DOHH2 (cell line): ENCODE data around the gene CLK3.

Experiments used
- H3F3A ChIP-seq: fragments of 200-600 bp; sonication (generic), shearing (Covaris generic); 2 replicates; pipeline ENCODE4 v1.6.0; 2016; ENCODE audit warnings: antibody characterized with exemption, mild to moderate bottlenecking; ENCODE audit not compliant: control insufficient read depth, insufficient read depth
- H3K27ac ChIP-seq: fragments of 200-600 bp; sonication (generic); 2 replicates; pipeline ENCODE4 v1.5.1; 2014; ENCODE audit warnings: low read depth, mild to moderate bottlenecking, low read length, moderate library complexity
- H3K27me3 ChIP-seq: fragments of 200-600 bp; sonication (generic); 2 replicates; pipeline ENCODE4 v1.6.1; 2014; ENCODE audit warnings: mild to moderate bottlenecking, low read length, mixed read lengths; ENCODE audit not compliant: control insufficient read depth
- H3K36me3 ChIP-seq: fragments of 200-600 bp; sonication (generic); 2 replicates; pipeline ENCODE4 v1.6.1; 2014; ENCODE audit warnings: mild to moderate bottlenecking, low read length, moderate library complexity, mixed read lengths; ENCODE audit not compliant: control insufficient read depth
- H3K4me1 ChIP-seq: fragments of 200-600 bp; sonication (generic); 2 replicates; pipeline ENCODE4 v1.6.1; 2014; ENCODE audit warnings: mild to moderate bottlenecking, low read length, mixed read lengths; ENCODE audit not compliant: control insufficient read depth
- H3K4me2 ChIP-seq: fragments of 200-600 bp; sonication (generic); 2 replicates; pipeline ENCODE4 v1.6.0; 2014; ENCODE audit warnings: mild to moderate bottlenecking, low read length, moderate library complexity
- H3K4me3 ChIP-seq: fragments of 200-600 bp; sonication (generic); 2 replicates; pipeline ENCODE4 v1.5.1; 2014; ENCODE audit warnings: mild to moderate bottlenecking, low read length, mixed read lengths
- H3K79me2 ChIP-seq: fragments of 200-600 bp; sonication (generic); 2 replicates; pipeline ENCODE4 v1.6.1; 2014; ENCODE audit warnings: mild to moderate bottlenecking, low read length, mixed read lengths; ENCODE audit not compliant: control insufficient read depth
- H3K9me2 ChIP-seq: fragments of 200-600 bp; sonication (generic); replicated peaks from 2 replicates; pipeline ENCODE4 v1.6.1; 2014; ENCODE audit warnings: mild to moderate bottlenecking, low read length, mixed read lengths; ENCODE audit not compliant: control insufficient read depth
- H3K9me3 ChIP-seq: fragments of 200-600 bp; sonication (generic); 2 replicates; pipeline ENCODE4 v1.6.1; 2014; ENCODE audit warnings: antibody characterized with exemption, low read length, mixed read lengths; ENCODE audit not compliant: control insufficient read depth, insufficient read depth
- H4K20me1 ChIP-seq: fragments of 200-600 bp; sonication (generic); 2 replicates; pipeline ENCODE4 v1.6.0; 2014; ENCODE audit warnings: low read depth, mild to moderate bottlenecking, antibody characterized with exemption, low read length, moderate library complexity; ENCODE audit not compliant: control insufficient read depth, insufficient read depth
- EZH2phosphoT487 ChIP-seq: fragments of 200-600 bp; sonication (generic); IDR thresholded peaks from 2 replicates; pipeline ENCODE4 v1.6.1; 2017; ENCODE audit warnings: borderline replicate concordance, mild to moderate bottlenecking, antibody characterized with exemption, low read length, moderate library complexity, mixed read lengths
- TF ChIP-seq, protein P1 (sequence below): fragments of 200-600 bp; sonication (generic); IDR thresholded peaks from one replicate; pipeline ENCODE4 v1.5.1; 2014; ENCODE audit warnings: antibody characterized with exemption, mild to moderate bottlenecking, low read depth, low read length; ENCODE audit not compliant: poor library complexity, severe bottlenecking

Gene CLK3

DNA sequence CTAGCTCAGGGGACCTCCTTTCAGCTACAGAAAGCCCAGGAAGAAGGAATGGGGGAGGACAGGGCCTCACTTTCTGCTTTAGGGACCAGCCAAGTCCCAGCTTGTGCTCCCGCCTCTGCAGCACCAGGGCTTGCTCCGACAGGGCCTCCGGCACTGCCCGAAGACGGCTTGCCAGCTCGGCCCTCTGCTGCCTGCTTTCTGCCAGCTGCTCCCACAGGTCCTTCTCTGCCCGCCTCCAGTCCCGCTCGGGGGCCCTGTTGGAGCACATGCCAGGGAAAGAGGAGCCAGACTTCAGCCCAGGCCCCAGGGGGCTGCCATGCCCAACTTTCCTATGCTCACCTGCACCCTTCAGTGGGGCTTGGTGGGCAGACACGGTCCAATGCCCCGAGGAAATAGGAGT lies 4.3 kb upstream of the CLK3 start:
- H3K9me3 ChIP-seq, result no peaks in the 10 kb centered on the region
- no peaks in the 10 kb centered on the region for H3K9me2 ChIP-seq
- peaks cover 13% of the 10 kb centered on the region for H3K79me2 ChIP-seq
- peaks cover 10% of the 10 kb centered on the region for H3F3A ChIP-seq
- H3K27me3 ChIP-seq, result peaks cover 10% of the 10 kb centered on the region; the same call in 1 of the 2 replicates
- peaks cover 7% of the 10 kb centered on the region for H3K36me3 ChIP-seq
- peaks cover 9% of the 10 kb centered on the region for H3K4me1 ChIP-seq
- no peak overlapping the region for H3K4me3 ChIP-seq
- H3K4me2 ChIP-seq, result no peak overlapping the region
- peaks cover 2% of the 10 kb centered on the region; the same call in 1 of the 2 replicates for H4K20me1 ChIP-seq
- TF ChIP-seq, protein P1, sequence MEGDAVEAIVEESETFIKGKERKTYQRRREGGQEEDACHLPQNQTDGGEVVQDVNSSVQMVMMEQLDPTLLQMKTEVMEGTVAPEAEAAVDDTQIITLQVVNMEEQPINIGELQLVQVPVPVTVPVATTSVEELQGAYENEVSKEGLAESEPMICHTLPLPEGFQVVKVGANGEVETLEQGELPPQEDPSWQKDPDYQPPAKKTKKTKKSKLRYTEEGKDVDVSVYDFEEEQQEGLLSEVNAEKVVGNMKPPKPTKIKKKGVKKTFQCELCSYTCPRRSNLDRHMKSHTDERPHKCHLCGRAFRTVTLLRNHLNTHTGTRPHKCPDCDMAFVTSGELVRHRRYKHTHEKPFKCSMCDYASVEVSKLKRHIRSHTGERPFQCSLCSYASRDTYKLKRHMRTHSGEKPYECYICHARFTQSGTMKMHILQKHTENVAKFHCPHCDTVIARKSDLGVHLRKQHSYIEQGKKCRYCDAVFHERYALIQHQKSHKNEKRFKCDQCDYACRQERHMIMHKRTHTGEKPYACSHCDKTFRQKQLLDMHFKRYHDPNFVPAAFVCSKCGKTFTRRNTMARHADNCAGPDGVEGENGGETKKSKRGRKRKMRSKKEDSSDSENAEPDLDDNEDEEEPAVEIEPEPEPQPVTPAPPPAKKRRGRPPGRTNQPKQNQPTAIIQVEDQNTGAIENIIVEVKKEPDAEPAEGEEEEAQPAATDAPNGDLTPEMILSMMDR, result no peak
- TF ChIP-seq EZH2phosphoT487, result no peak
- H3K27ac ChIP-seq, result no peak overlapping the region

DNA sequence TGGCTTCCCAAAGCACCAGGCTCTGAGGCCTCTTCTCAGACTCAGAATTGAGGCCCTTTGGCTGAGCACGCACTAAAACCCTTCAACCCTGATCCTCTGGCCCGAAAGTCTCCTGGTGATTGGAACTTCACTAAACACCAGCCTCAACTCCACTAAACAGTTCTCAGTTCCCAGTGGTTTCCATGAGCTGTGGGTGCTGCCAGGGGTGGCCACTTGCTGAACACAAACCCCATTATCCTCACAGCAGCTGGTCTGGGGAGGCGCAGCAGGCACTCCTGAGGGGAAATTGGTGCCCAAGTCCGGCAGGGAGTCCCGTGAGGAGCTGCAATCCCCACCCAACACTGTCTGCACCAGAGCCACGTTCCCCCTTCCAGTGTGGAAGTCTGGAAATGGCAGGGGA lies 3.8 kb upstream of the CLK3 start:
- peaks cover 13% of the 10 kb centered on the region for H3K4me1 ChIP-seq
- peaks cover 7% of the 10 kb centered on the region for H4K20me1 ChIP-seq
- H3K79me2 ChIP-seq, result peaks cover 18% of the 10 kb centered on the region
- TF ChIP-seq, protein P1, result no peak
- no peak for TF ChIP-seq EZH2phosphoT487
- H3K27me3 ChIP-seq, result peaks cover 9% of the 10 kb centered on the region; the same call in 1 of the 2 replicates
- no peak overlapping the region for H3K27ac ChIP-seq
- no peak overlapping the region for H3K4me3 ChIP-seq
- no peaks in the 10 kb centered on the region for H3K9me3 ChIP-seq
- peaks cover 11% of the 10 kb centered on the region for H3K36me3 ChIP-seq
- no peaks in the 10 kb centered on the region for H3K9me2 ChIP-seq
- H3F3A ChIP-seq, result peaks cover 10% of the 10 kb centered on the region
- H3K4me2 ChIP-seq, result no peak overlapping the region

DNA sequence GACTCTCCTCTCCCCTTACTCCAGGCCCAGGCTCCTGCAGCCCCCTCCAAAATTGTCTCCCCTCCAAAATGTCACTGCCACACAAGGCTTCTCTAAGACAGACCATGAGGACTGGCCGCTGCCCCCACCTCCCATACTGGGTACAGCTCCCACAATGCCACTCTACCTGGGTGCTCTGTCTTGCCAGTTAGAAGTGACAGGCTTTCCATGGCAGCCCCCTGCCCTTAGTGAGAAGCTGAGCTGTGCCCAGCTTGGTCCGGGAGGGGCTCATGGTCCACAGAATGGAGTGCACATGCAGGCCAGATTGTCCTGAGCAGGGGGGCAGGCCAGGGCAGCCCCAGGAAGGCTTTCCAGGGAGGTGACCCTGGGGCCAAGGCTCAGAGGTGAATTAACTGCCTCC lies 3.0 kb upstream of the CLK3 start:
- Histone ChIP-seq H3K4me3 (no peak overlapping the region), H3K36me3 (peaks cover 20% of the 10 kb centered on the region), H3K9me3 (no peaks in the 10 kb centered on the region), H4K20me1 (peaks cover 16% of the 10 kb centered on the region), H3K4me2 (no peak overlapping the region), H3K27me3 (0 out of 2 replicates have a peak, but pooled peaks cover 7% of the 10 kb centered on the region), H3K27ac (no peak overlapping the region), H3K79me2 (peaks cover 26% of the 10 kb centered on the region), H3K9me2 (no peaks in the 10 kb centered on the region), H3F3A (peaks cover 10% of the 10 kb centered on the region), H3K4me1 (peaks cover 21% of the 10 kb centered on the region)
- TF ChIP-seq, protein P1, result no peak
- TF ChIP-seq EZH2phosphoT487, result no peak
